K562 (cell line): Measurements from ENCODE around the gene RCL1. TPM values are rescaled to one million over a fixed set of nuclear protein-coding genes. Genes with fewer than 3 reads are reported as not detected.
A peak's percentile ranks its signal among the peaks of the same experiment; 100 is the strongest.

Experiments
- ARHGAP35 ChIP-seq: fragments of 450-650 bp; IDR thresholded peaks from 2 replicates; pipeline ENCODE4 v1.6.1; 2018; ENCODE audit not compliant: partially characterized antibody
- ARID2 ChIP-seq: fragments of 450-650 bp; IDR thresholded peaks from 2 replicates; pipeline ENCODE4 v1.6.1; 2017; ENCODE audit warnings: antibody characterized with exemption, mild to moderate bottlenecking
- ARID4B ChIP-seq: sonication (generic); formaldehyde crosslinking; IDR thresholded peaks from 2 replicates; pipeline ENCODE4 v1.8.0; 2022; ENCODE audit warnings: mild to moderate bottlenecking, missing genetic modification reagents
- FOXK1 ChIP-seq: sonication (generic); formaldehyde crosslinking; IDR thresholded peaks from 2 replicates; pipeline ENCODE4 v1.8.0; 2022; ENCODE audit warnings: missing genetic modification reagents, mild to moderate bottlenecking, borderline replicate concordance
- HDAC6 ChIP-seq: IDR thresholded peaks from 2 replicates; pipeline ENCODE4 v1.6.1; 2012; ENCODE audit warnings: low read depth, mild to moderate bottlenecking, control low read depth, inconsistent platforms, low read length, moderate library complexity
- MAFK ChIP-seq: IDR thresholded peaks from 2 replicates; pipeline ENCODE4 v1.6.1; 2011; ENCODE audit warnings: low read length, improper control_type of control experiment
- MEF2D ChIP-seq: conservative IDR thresholded peaks from 2 replicates; pipeline ENCODE4 v1.6.1; 2016; ENCODE audit warnings: low read depth, missing genetic modification characterization, missing compliant biosample characterization
- NKRF ChIP-seq: fragments of 450-650 bp; IDR thresholded peaks from 2 replicates; pipeline ENCODE4 v1.6.1; 2016; ENCODE audit warnings: borderline replicate concordance
- RBM17 ChIP-seq: fragments of 200-400 bp; formaldehyde crosslinking; IDR thresholded peaks from 2 replicates; pipeline ENCODE4 v1.6.1; 2017; ENCODE audit warnings: low read depth, mild to moderate bottlenecking, low read length, borderline replicate concordance
- SIX5 ChIP-seq, 2 experiments: IDR thresholded peaks; 2 replicates each; pipeline ENCODE4 v1.6.1; 2011; ENCODE audit warnings: low read length in 2 of 2, borderline replicate concordance in 1 of 2, low read depth in 1 of 2, mild to moderate bottlenecking in 1 of 2, moderate library complexity in 1 of 2; ENCODE audit not compliant: insufficient read depth in 1 of 2
- SNIP1 ChIP-seq: fragments of 450-650 bp; IDR thresholded peaks from 2 replicates; pipeline ENCODE4 v1.7.1; 2017; ENCODE audit warnings: low read depth, mild to moderate bottlenecking
- YBX1 ChIP-seq: fragments of 450-650 bp; IDR thresholded peaks from 2 replicates; pipeline ENCODE4 v1.7.1; 2016; ENCODE audit warnings: mild to moderate bottlenecking
- ZNF212 ChIP-seq: fragments of 450-650 bp; formaldehyde crosslinking; IDR thresholded peaks from 2 replicates; pipeline ENCODE4 v1.4.0; 2020; ENCODE audit warnings: mild to moderate bottlenecking
- polyA plus RNA-seq, 8 experiments: library from polyadenylated mRNA; depleted of rRNA in 4 of 8; stranded (reverse) in 5 of 8; unstranded in 3 of 8; fragments of >200 nt; fragmentation: Nextera tagmentation in 2 of 8; fragmentation: Illumina TruSeq in 1 of 8; extraction: Ambion mirVana in 2 of 8; extraction: Trizol in 1 of 8; gene quantifications; 2 replicates each; pipeline versions ENCODE4 v1.2.1 to v1.2.3, GENCODE V29; 2011 to 2014; ENCODE audit warnings: inconsistent platforms in 1 of 8, missing spikeins in 1 of 8
- total RNA-seq, 7 experiments: library from RNA; depleted of rRNA in 6 of 7; stranded (reverse); fragments of >200 nt in 6 of 7; fragmentation: Illumina TruSeq in 2 of 7; extraction: Trizol in 2 of 7; gene quantifications; 2 replicates each; pipeline versions ENCODE4 v1.2.1 to v1.2.3, GENCODE V29; 2011 to 2021; ENCODE audit warnings: low replicate concordance in 1 of 7
- TF ChIP-seq, protein P1 (sequence below): IDR thresholded peaks from 2 replicates; pipeline ENCODE4 v1.6.1; 2011; ENCODE audit warnings: borderline replicate concordance, low read depth, mild to moderate bottlenecking, moderate library complexity, low read length; ENCODE audit not compliant: insufficient read depth, poor library complexity, severe bottlenecking
- TF ChIP-seq, protein P2 (sequence below), 2 experiments: IDR thresholded peaks in 1 of 2; conservative IDR thresholded peaks in 1 of 2; 2 replicates each; pipeline ENCODE4 v1.6.1; 2016; ENCODE audit warnings: low read depth in 2 of 2, mild to moderate bottlenecking in 1 of 2, missing compliant biosample characterization in 1 of 2, missing genetic modification characterization in 1 of 2, moderate library complexity in 1 of 2

The RCL1 gene
- total and polyA plus RNA-seq, 9 of the 15 experiments (the other 6 are each of a cell fraction or from before 2014, with no cell fraction given): 24.0 to 67.7 (median 38.6) TPM

- TF ChIP-seq, protein P1, sequence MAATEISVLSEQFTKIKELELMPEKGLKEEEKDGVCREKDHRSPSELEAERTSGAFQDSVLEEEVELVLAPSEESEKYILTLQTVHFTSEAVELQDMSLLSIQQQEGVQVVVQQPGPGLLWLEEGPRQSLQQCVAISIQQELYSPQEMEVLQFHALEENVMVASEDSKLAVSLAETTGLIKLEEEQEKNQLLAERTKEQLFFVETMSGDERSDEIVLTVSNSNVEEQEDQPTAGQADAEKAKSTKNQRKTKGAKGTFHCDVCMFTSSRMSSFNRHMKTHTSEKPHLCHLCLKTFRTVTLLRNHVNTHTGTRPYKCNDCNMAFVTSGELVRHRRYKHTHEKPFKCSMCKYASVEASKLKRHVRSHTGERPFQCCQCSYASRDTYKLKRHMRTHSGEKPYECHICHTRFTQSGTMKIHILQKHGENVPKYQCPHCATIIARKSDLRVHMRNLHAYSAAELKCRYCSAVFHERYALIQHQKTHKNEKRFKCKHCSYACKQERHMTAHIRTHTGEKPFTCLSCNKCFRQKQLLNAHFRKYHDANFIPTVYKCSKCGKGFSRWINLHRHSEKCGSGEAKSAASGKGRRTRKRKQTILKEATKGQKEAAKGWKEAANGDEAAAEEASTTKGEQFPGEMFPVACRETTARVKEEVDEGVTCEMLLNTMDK: no peak
- TF ChIP-seq NKRF: no peak
- TF ChIP-seq MEF2D: no peak
- peak; percentile 65; the same call in 1 of the 2 replicates for TF ChIP-seq ARID2
- no peak for TF ChIP-seq MAFK
- TF ChIP-seq HDAC6: no peak
- no peak for TF ChIP-seq ARID4B (CRISPR knock-in tag)
- no peak for TF ChIP-seq ZNF212 (CRISPR knock-in tag)
- TF ChIP-seq YBX1: no peak
- no peak for TF ChIP-seq SIX5 (IDR thresholded peaks at IDR 0.05; ENCODE audit: borderline replicate concordance in 1 of 2, insufficient read depth in 1 of 2, low read depth in 1 of 2, low read length in 2 of 2)
- no peak for TF ChIP-seq RBM17
- TF ChIP-seq SNIP1: no peak
- no peak for TF ChIP-seq ARHGAP35
- TF ChIP-seq, protein P2, sequence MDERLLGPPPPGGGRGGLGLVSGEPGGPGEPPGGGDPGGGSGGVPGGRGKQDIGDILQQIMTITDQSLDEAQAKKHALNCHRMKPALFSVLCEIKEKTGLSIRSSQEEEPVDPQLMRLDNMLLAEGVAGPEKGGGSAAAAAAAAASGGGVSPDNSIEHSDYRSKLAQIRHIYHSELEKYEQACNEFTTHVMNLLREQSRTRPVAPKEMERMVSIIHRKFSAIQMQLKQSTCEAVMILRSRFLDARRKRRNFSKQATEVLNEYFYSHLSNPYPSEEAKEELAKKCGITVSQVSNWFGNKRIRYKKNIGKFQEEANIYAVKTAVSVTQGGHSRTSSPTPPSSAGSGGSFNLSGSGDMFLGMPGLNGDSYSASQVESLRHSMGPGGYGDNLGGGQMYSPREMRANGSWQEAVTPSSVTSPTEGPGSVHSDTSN (CRISPR knock-in tag; IDR thresholded peaks at IDR 0.05; ENCODE audit: low read depth): no peak
- TF ChIP-seq, protein P2 (tag; conservative IDR thresholded peaks at IDR 0.05; ENCODE audit: low read depth): no peak; the same call in 1 of the 2 replicates
- TF ChIP-seq FOXK1 (CRISPR knock-in tag): no peak
Measured at GRCh38 chr9:4762108-4762885, 30.4 kb upstream of the RCL1 start (continued).
